MM.1S (cell line): ENCODE measurements around the gene RELL1.
A peak's percentile ranks its signal among the peaks of the same experiment; 100 is the strongest.

Experiments
- DNase-seq: peaks from one replicate; pipeline ENCODE4 v3.0.0-alpha.2; 2015
- H2AFZ ChIP-seq: fragments of 300-600 bp; sonication (generic); 2 replicates; pipeline ENCODE4 v1.6.0; 2016; ENCODE audit warnings: antibody characterized with exemption, low read length
- H3F3A ChIP-seq: fragments of 300-600 bp; sonication (generic); 2 replicates; pipeline ENCODE4 v1.6.1; 2016; ENCODE audit warnings: mild to moderate bottlenecking, antibody characterized with exemption, low read length, moderate library complexity, mixed read lengths; ENCODE audit not compliant: insufficient read depth
- H3K27ac ChIP-seq: fragments of 300-600 bp; sonication (generic); 2 replicates; pipeline ENCODE4 v1.5.1; 2016; ENCODE audit warnings: mild to moderate bottlenecking, low read length
- H3K27me3 ChIP-seq: fragments of 300-600 bp; sonication (generic); replicated peaks from 2 replicates; pipeline ENCODE4 v1.6.0; 2016; ENCODE audit warnings: low read length; ENCODE audit not compliant: insufficient read depth
- H3K36me3 ChIP-seq: fragments of 300-600 bp; sonication (generic); replicated peaks from 2 replicates; pipeline ENCODE4 v1.6.1; 2016; ENCODE audit warnings: mild to moderate bottlenecking, low read length, mixed read lengths; ENCODE audit not compliant: insufficient read depth
- H3K4me1 ChIP-seq: fragments of 300-600 bp; sonication (generic); 2 replicates; pipeline ENCODE4 v1.6.1; 2016; ENCODE audit warnings: low read length, mixed read lengths
- H3K4me2 ChIP-seq: fragments of 300-600 bp; sonication (generic); 2 replicates; pipeline ENCODE4 v1.6.0; 2016; ENCODE audit warnings: low read depth, low read length
- H3K4me3 ChIP-seq: fragments of 300-600 bp; sonication (generic); 2 replicates; pipeline ENCODE4 v1.5.1; 2016; ENCODE audit warnings: low read length, mixed read lengths
- H3K79me2 ChIP-seq: fragments of 300-600 bp; sonication (generic); 2 replicates; pipeline ENCODE4 v1.6.1; 2016; ENCODE audit warnings: mixed run types, low read length, mixed read lengths
- H3K9ac ChIP-seq: fragments of 300-600 bp; sonication (generic); 2 replicates; pipeline ENCODE4 v1.6.1; 2016; ENCODE audit warnings: low read length, mixed read lengths
- H3K9me2 ChIP-seq: fragments of 300-600 bp; sonication (generic); replicated peaks from 2 replicates; pipeline ENCODE4 v1.6.1; 2016; ENCODE audit warnings: mild to moderate bottlenecking, low read length, mixed read lengths; ENCODE audit not compliant: insufficient read depth
- H3K9me3 ChIP-seq: fragments of 300-600 bp; sonication (generic); replicated peaks from 2 replicates; pipeline ENCODE4 v1.6.1; 2016; ENCODE audit warnings: mild to moderate bottlenecking, low read length, mixed read lengths; ENCODE audit not compliant: insufficient read depth
- H4K20me1 ChIP-seq: fragments of 300-600 bp; sonication (generic); 2 replicates; pipeline ENCODE4 v1.6.1; 2016; ENCODE audit warnings: mild to moderate bottlenecking, low read length, moderate library complexity, mixed read lengths; ENCODE audit not compliant: insufficient read depth
- CTCF ChIP-seq: fragments of 300-600 bp; sonication (generic); IDR thresholded peaks from 2 replicates; pipeline ENCODE4 v1.5.1; 2016; ENCODE audit warnings: antibody characterized with exemption, low read length, mixed read lengths
- EZH2 ChIP-seq: fragments of 300-600 bp; sonication (generic); optimal IDR thresholded peaks from 2 replicates; pipeline ENCODE3; 2017; ENCODE audit warnings: low read depth, mild to moderate bottlenecking, antibody characterized with exemption, low read length, mixed read lengths
- EZH2phosphoT487 ChIP-seq: fragments of 300-600 bp; sonication (generic); IDR thresholded peaks from 2 replicates; pipeline ENCODE4 v1.6.1; 2018; ENCODE audit warnings: antibody characterized with exemption, low read length

RELL1 gene

DNA sequence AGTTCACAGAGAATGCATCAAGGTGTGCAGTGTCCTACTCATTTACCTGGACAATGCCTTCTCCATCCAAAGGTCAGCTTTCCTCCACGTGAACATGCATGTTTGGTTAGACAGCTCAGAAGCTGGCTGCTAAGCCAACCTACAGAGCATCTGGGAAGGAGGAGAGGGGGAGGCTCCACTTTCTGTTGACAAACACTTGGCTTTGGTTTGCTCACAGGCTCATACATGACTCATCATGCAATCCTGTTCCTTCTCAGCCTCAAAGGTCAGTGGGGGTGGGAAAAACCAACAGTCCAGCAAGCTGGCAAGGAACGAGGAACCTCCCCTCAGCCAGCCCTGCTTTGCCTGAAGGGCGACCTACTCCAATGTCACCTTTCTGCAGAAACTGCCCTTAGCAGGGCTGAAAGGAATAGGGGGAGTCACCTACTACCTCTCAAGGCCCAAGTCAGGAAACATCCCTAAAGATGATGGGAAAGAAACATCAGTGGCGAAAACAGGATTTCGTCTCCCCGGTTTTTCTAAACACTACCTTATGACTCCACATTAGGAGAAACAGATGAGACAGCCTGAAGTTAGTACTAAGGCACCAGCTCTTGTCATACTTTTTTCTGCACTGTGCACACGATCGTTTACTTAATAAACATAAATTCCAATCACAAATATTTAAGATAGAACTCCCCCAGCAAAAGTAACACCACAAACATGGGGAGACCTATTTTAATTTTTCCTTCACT lies 37.9 kb downstream of the RELL1 start:
- H3K9me3 ChIP-seq: no peaks in the 10 kb centered on the region
- no peak for DNase-seq
- peaks cover 32% of the 10 kb centered on the region for H3K79me2 ChIP-seq
- H3K27ac ChIP-seq: no peak overlapping the region
- H3K4me1 ChIP-seq: peaks cover 2% of the 10 kb centered on the region; the same call in 1 of the 2 replicates
- no peaks in the 10 kb centered on the region for H3K27me3 ChIP-seq
- H3K9me2 ChIP-seq: no peaks in the 10 kb centered on the region
- H2AFZ ChIP-seq: no peak overlapping the region
- H3F3A ChIP-seq: 0 out of 2 replicates have a peak, but pooled peaks cover 2% of the 10 kb centered on the region
- no peak overlapping the region for H3K4me2 ChIP-seq
- peaks cover 3% of the 10 kb centered on the region; the same call in 1 of the 2 replicates for H3K36me3 ChIP-seq
- no peak overlapping the region for H3K4me3 ChIP-seq
- no peak for TF ChIP-seq EZH2phosphoT487
- no peak for TF ChIP-seq CTCF
- no peaks in the 10 kb centered on the region for H4K20me1 ChIP-seq
- H3K9ac ChIP-seq: no peak overlapping the region

DNA sequence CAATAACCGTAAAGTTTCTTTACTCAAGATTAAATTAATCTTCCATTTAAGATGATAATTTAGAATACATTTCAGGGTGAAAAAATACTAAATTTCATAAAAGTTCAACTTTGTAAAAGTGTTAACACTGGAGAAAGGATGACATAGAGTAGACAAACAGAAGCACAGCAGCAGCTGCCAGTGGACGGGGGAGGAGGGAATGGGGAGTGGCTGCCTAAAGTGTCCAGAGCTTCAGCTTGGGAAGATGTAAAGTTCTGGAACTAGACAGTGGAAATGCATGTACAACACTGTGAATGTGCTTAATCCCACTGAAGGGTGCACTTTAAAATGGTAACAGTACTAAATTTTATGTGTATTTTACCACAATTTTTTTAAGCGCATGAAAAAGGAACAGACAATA lies 39.9 kb downstream of the RELL1 start:
- no peak for DNase-seq
- TF ChIP-seq EZH2 (no peak), EZH2phosphoT487 (no peak), CTCF (no peak)
- no peak overlapping the region for H3K9ac ChIP-seq
- no peak overlapping the region for H3K4me2 ChIP-seq
- H3F3A ChIP-seq: 0 out of 2 replicates have a peak, but pooled peaks cover 2% of the 10 kb centered on the region
- no peaks in the 10 kb centered on the region for H4K20me1 ChIP-seq
- H3K36me3 ChIP-seq: peaks cover 3% of the 10 kb centered on the region; the same call in 1 of the 2 replicates
- peak overlapping the region; percentile 22; the same call in 1 of the 2 replicates for H3K27ac ChIP-seq
- H3K4me1 ChIP-seq: 0 out of 2 replicates have a peak, but pooled peaks cover under 1% of the 10 kb centered on the region
- peaks cover 12% of the 10 kb centered on the region for H3K79me2 ChIP-seq
- H3K9me2 ChIP-seq: no peaks in the 10 kb centered on the region
- H3K9me3 ChIP-seq: no peaks in the 10 kb centered on the region
- no peaks in the 10 kb centered on the region for H3K27me3 ChIP-seq
- no peak overlapping the region for H3K4me3 ChIP-seq
- no peak overlapping the region for H2AFZ ChIP-seq

DNA sequence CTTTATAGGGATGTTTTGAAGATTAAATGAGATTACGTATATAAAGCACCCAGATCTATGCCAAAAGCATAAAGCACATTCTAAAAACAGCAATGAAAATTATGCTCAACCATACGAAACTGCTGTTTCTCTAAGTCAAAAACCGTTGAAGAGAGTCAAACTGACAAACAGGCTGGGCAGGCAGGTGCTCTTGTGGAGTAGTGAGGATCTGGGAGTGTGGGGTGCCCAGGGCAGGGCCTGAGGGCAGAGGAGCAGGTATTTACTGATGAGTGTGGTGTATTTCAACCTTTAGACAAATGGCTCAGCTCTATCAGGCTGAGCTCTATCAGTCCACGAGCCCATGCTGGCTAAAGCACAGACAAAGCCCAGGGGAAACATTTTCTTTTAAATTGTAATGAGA lies 40.4 kb downstream of the RELL1 start:
- TF ChIP-seq EZH2phosphoT487 (no peak), EZH2 (no peak), CTCF (no peak)
- Histone ChIP-seq H3K4me3 (no peak overlapping the region), H3K27ac (peak overlapping the region; percentile 22; the same call in 1 of the 2 replicates), H3K4me2 (no peak overlapping the region), H3K27me3 (no peaks in the 10 kb centered on the region), H2AFZ (no peak overlapping the region), H3K4me1 (0 out of 2 replicates have a peak, but pooled peaks cover 2% of the 10 kb centered on the region), H3K9me2 (no peaks in the 10 kb centered on the region), H3K9me3 (no peaks in the 10 kb centered on the region), H4K20me1 (no peaks in the 10 kb centered on the region), H3K9ac (no peak overlapping the region), H3F3A (0 out of 2 replicates have a peak, but pooled peaks cover 2% of the 10 kb centered on the region), H3K79me2 (peaks cover 9% of the 10 kb centered on the region), H3K36me3 (peaks cover 3% of the 10 kb centered on the region; the same call in 1 of the 2 replicates)
- DNase-seq: peak; percentile 40
